Stimulated activated naive CD8-positive, alpha-beta T cell treated with anti-CD3 and anti-CD28 coated beads, Interleukin-15, Interleukin-2, amounts not matched to agents 100 ng/mL and 50 ng/mL, for 24 hours (primary cell): ENCODE results near the gene GPR21.
A peak's percentile ranks its signal among the peaks of the same experiment; 100 is the strongest.

Experiments used
- H3K27ac Mint-ChIP-seq: one replicate; pipeline ENCODE4 v1.8.0; 2021; ENCODE audit warnings: mild to moderate bottlenecking, mixed read lengths
- H3K27me3 Mint-ChIP-seq: one replicate; pipeline ENCODE4 v1.8.0; 2021; ENCODE audit warnings: mixed read lengths
- H3K36me3 Mint-ChIP-seq: one replicate; pipeline ENCODE4 v1.8.0; 2021; ENCODE audit warnings: low read depth, mixed read lengths
- H3K4me1 Mint-ChIP-seq: one replicate; pipeline ENCODE4 v1.8.0; 2021; ENCODE audit warnings: low read depth, mixed read lengths
- H3K4me3 Mint-ChIP-seq: one replicate; pipeline ENCODE4 v1.8.0; 2021; ENCODE audit warnings: mild to moderate bottlenecking, mixed read lengths
- H3K9me3 Mint-ChIP-seq: one replicate; pipeline ENCODE4 v1.8.0; 2021; ENCODE audit warnings: mixed read lengths

GPR21 gene

GRCh38 chr9:123016631-123017030 lies 16.8 kb upstream of the GPR21 start:
- no peak overlapping the region for H3K27ac Mint-ChIP-seq
- peaks cover 65% of the 10 kb centered on the region for H3K36me3 Mint-ChIP-seq
- no peaks in the 10 kb centered on the region for H3K4me1 Mint-ChIP-seq
- no peak overlapping the region for H3K4me3 Mint-ChIP-seq
- H3K9me3 Mint-ChIP-seq, result peaks cover 7% of the 10 kb centered on the region
- no peaks in the 10 kb centered on the region for H3K27me3 Mint-ChIP-seq

DNA sequence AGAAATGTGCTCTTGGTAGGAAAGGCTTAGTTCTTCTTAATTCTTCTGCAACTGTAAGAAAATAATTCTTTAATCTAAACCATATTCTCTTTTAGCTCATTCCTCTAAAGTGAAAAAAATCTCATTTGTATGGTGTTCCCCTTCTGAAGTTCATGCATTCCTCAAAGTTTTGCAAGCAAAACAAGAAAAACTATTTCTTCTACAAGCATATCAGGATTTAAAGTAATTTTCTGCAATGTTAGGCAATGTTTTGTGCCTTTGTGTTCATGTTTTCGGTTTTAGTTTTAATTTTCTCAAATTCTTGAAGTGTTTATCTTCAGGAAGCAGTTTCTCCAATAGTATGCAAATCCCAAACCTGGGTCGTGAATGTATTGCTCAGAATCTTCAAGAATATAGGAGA lies 12.7 kb upstream of the GPR21 start:
- no peak overlapping the region for H3K27ac Mint-ChIP-seq
- H3K4me1 Mint-ChIP-seq, result no peaks in the 10 kb centered on the region
- H3K4me3 Mint-ChIP-seq, result no peak overlapping the region
- H3K27me3 Mint-ChIP-seq, result no peaks in the 10 kb centered on the region
- no peaks in the 10 kb centered on the region for H3K9me3 Mint-ChIP-seq
- H3K36me3 Mint-ChIP-seq, result peaks cover 44% of the 10 kb centered on the region

DNA sequence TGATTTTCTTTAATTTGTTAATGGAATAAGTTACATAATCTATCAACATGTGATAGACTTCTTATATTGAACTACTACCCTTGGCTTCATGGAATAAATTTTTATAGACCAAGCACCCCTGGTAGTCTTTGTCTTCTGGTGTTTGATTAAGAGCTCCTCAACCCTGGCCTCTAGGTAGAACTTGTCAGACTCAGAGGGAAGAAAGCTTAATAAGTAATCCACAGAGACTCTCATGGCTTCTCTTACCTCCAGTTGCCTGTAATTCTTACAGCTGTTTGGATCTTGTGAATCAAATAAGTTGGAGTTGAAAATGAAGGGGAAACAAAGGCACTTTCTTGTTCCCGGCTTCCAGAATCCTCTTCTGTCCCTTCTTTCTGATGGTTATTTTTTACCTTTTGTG lies 7.0 kb upstream of the GPR21 start:
- peaks cover 32% of the 10 kb centered on the region for H3K36me3 Mint-ChIP-seq
- no peak overlapping the region for H3K4me3 Mint-ChIP-seq
- H3K27ac Mint-ChIP-seq, result no peak overlapping the region

GRCh38 chr9:123027517-123027916 lies 6.0 kb upstream of the GPR21 start:
- Mint-ChIP-seq H3K27ac (no peak overlapping the region), H3K4me1 (no peaks in the 10 kb centered on the region), H3K4me3 (no peak overlapping the region), H3K27me3 (no peaks in the 10 kb centered on the region), H3K9me3 (no peaks in the 10 kb centered on the region), H3K36me3 (peaks cover 29% of the 10 kb centered on the region)

More for the DNA sequence above, 7.0 kb upstream of the GPR21 start:
- Mint-ChIP-seq H3K9me3 (no peaks in the 10 kb centered on the region), H3K4me1 (no peaks in the 10 kb centered on the region), H3K27me3 (no peaks in the 10 kb centered on the region)

DNA sequence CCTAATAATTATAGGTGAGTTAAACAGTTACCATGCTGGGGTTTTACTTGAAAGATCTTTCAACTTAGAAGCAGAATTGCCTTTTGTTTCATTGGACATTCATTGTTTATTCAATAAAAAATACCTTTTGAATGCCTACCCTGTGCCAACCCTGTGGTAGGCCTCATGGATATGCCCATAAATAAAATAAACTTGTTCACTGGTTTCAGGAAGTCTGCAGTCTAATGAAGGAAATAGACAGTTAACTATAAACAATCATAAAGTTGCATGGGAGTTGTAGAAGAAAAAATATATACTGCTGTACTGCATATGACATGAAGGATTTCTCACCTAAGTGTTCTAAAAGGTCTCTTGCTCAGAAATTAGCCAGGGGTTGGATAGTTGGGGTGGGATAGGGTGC lies 5.3 kb upstream of the GPR21 start:
- H3K27ac Mint-ChIP-seq, result no peak overlapping the region
- H3K4me3 Mint-ChIP-seq, result no peak overlapping the region
- no peaks in the 10 kb centered on the region for H3K9me3 Mint-ChIP-seq
- no peaks in the 10 kb centered on the region for H3K4me1 Mint-ChIP-seq
- H3K27me3 Mint-ChIP-seq, result no peaks in the 10 kb centered on the region
- H3K36me3 Mint-ChIP-seq, result peaks cover 27% of the 10 kb centered on the region

GRCh38 chr9:123028973-123029372 lies 4.5 kb upstream of the GPR21 start:
- H3K27ac Mint-ChIP-seq, result no peak overlapping the region
- no peak overlapping the region for H3K4me3 Mint-ChIP-seq
- H3K36me3 Mint-ChIP-seq, result peaks cover 21% of the 10 kb centered on the region
- H3K27me3 Mint-ChIP-seq, result no peaks in the 10 kb centered on the region
- no peaks in the 10 kb centered on the region for H3K4me1 Mint-ChIP-seq
- H3K9me3 Mint-ChIP-seq, result no peaks in the 10 kb centered on the region

DNA sequence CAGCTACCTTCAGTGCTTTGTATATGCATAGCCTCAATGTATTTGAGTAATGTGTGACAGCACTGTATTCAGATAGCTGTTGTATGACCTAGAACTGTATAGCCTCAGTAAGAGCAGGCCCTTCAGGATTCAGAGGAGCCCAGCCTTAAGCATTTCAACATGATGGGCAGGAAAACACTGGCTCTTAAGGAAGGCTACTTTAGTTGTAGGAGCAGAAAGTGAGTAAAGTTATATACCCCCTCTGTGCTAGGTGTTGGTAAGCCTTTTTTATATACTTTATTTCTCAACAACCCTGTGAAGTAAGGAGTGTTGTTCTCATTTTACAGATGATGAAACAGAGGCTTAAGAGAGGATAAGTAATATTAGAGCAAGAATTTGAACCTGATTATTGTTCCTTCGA lies 1.5 kb upstream of the GPR21 start:
- Mint-ChIP-seq H3K9me3 (no peaks in the 10 kb centered on the region), H3K4me3 (no peak overlapping the region), H3K27me3 (no peaks in the 10 kb centered on the region), H3K36me3 (peaks cover 16% of the 10 kb centered on the region), H3K4me1 (peaks cover 3% of the 10 kb centered on the region), H3K27ac (no peak overlapping the region)

DNA sequence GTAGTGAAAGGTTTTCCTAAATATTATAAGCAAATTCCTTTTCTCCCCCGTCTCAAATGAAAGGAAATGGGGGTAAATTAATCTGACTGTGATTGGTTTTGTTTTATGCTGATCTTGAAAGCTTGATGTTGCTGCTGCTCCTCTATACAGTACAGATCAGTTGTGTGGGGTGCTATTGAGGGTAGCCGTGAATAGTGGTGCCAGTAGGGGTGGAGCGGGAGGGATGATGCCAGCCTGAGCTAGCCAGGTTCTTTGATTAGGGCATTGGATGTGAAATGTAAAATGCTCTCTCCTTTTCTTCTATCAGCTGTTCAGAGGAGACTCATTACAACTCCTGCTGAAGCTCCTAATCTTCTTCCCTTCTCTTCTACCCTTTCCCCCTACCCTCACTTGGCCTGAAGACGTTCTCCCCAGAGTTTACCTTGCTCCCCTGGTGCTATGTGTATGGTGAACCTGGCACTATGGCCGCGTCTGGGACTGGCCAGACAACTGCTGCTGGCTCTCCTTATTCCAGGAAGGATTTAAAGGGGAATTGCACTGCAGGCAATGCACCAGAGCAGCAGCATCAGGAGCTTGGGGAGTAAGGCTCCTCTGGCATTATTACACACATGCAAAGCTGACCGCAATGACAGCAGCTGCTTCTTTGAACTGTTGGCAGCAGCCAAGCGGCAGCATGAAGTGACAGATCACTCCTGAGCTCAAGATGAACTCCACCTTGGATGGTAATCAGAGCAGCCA lies 566 bp downstream of the GPR21 start:
- H3K27ac Mint-ChIP-seq, result no peak overlapping the region
- H3K4me3 Mint-ChIP-seq, result no peak overlapping the region
- no peaks in the 10 kb centered on the region for H3K27me3 Mint-ChIP-seq
- H3K9me3 Mint-ChIP-seq, result no peaks in the 10 kb centered on the region
- peaks cover 27% of the 10 kb centered on the region for H3K36me3 Mint-ChIP-seq
- peaks cover 22% of the 10 kb centered on the region for H3K4me1 Mint-ChIP-seq

GRCh38 chr9:123034881-123035510 lies 1.5 kb downstream of the GPR21 start:
- H3K4me1 Mint-ChIP-seq, result peaks cover 24% of the 10 kb centered on the region
- H3K9me3 Mint-ChIP-seq, result no peaks in the 10 kb centered on the region
- peak overlapping the region; percentile 27 for H3K27ac Mint-ChIP-seq
- peaks cover 27% of the 10 kb centered on the region for H3K36me3 Mint-ChIP-seq
- no peaks in the 10 kb centered on the region for H3K27me3 Mint-ChIP-seq
- no peak overlapping the region for H3K4me3 Mint-ChIP-seq

DNA sequence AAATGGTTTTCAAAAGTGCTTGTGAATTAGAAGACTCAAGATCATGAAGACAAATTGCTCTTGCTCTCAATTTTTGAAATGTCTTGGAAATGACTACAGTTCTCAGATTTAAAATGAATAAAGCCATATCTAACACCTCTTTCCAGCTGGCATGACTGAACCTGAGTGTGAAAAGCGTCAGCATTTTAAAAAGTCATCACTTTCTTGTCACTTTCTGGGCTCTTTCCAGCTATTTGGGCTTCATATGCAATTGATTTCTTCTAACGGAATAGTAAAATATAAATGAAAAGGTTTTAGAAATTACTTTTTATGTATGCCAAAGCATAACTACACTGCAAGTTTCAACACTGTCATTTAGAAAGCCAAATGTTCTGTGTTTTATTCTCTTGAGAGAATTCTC lies 2.3 kb downstream of the GPR21 start:
- Mint-ChIP-seq H3K4me1 (peaks cover 24% of the 10 kb centered on the region), H3K27ac (no peak overlapping the region), H3K27me3 (no peaks in the 10 kb centered on the region), H3K9me3 (no peaks in the 10 kb centered on the region), H3K4me3 (no peak overlapping the region), H3K36me3 (peaks cover 27% of the 10 kb centered on the region)

DNA sequence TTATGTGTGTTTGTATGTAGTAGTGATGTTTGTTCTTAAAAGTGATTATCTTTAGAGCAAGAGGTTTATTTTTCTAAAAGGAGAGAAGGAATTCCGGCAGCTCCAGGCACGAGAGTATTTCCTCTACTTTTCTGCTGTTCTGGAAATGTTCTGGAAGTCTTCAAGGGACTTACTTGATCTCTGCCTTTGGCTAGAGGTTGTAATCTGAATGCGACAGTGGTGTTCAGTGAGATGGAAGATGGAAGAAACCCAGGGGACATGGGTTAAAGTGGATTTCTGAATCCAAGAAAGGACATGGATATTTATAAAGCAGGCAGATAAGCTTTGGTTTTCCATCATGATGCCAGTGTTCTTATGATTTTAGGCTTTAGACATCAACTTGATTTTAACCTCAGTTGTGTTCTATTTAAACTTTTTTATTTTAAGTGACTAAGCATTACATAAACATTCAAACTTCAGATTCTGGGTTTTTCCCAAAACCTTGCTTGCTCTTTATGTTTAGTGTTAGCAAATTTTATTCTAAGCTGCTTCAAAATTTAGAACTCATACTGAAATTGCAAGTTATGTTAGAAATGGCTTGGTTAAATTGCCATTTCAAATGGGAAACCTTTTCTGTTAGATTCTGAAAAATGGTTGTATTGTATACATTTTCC lies 3.6 kb downstream of the GPR21 start:
- Mint-ChIP-seq H3K36me3 (peaks cover 28% of the 10 kb centered on the region), H3K4me3 (no peak overlapping the region), H3K9me3 (peaks cover under 1% of the 10 kb centered on the region), H3K27me3 (no peaks in the 10 kb centered on the region), H3K27ac (peak overlapping the region; percentile 53), H3K4me1 (peaks cover 24% of the 10 kb centered on the region)

GRCh38 chr9:123039617-123040219 lies 6.3 kb downstream of the GPR21 start:
- H3K4me3 Mint-ChIP-seq, result no peak overlapping the region

DNA sequence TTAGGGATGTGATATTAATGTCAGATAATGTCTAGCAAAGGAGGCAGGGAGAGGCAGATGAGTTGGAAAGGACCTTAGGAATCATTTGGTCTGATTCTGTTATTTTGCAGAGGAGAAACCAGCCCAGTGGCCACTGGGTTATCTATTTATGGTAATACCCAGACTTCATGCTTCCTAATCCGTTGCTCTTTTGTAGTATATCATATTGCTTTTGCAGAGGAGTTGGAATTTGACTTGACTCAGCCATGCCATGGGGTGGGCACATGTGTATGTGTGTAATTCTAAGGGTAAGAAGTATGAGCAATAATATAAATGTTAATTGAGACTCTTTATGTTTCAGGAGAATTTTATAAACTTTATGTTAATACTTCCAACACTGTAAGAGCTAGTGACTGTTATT lies 7.3 kb downstream of the GPR21 start:
- Mint-ChIP-seq H3K4me1 (peaks cover 24% of the 10 kb centered on the region), H3K27ac (no peak overlapping the region), H3K36me3 (peaks cover 41% of the 10 kb centered on the region), H3K9me3 (peaks cover 14% of the 10 kb centered on the region), H3K27me3 (no peaks in the 10 kb centered on the region), H3K4me3 (no peak overlapping the region)

More at GRCh38 chr9:123039617-123040219, 6.3 kb downstream of the GPR21 start:
- peaks cover 46% of the 10 kb centered on the region for H3K36me3 Mint-ChIP-seq
- no peak overlapping the region for H3K27ac Mint-ChIP-seq
- H3K9me3 Mint-ChIP-seq, result peaks cover 14% of the 10 kb centered on the region
- H3K4me1 Mint-ChIP-seq, result peaks cover 24% of the 10 kb centered on the region
- no peaks in the 10 kb centered on the region for H3K27me3 Mint-ChIP-seq

DNA sequence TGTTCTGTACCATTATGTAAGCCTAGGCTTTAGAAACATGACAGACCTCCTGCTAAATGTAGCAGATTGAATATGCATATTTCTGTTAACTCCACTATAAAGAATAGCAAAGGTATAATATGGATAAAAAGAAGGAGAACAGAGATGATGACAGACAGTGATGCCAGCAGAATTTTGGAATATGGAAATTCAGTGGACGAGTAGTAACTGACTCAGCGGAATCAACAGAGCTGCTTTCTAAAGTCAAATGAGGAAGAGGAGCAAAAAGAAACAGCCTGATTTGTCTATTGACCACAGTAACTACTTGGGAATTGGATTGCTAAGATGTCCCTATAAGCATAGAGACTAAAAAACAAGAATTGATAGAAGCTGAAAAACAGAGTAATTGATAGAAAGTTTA lies 8.0 kb downstream of the GPR21 start:
- H3K4me1 Mint-ChIP-seq, result peaks cover 24% of the 10 kb centered on the region
- no peak overlapping the region for H3K27ac Mint-ChIP-seq
- H3K9me3 Mint-ChIP-seq, result peaks cover 14% of the 10 kb centered on the region
- H3K27me3 Mint-ChIP-seq, result no peaks in the 10 kb centered on the region
- peaks cover 41% of the 10 kb centered on the region for H3K36me3 Mint-ChIP-seq
- H3K4me3 Mint-ChIP-seq, result no peak overlapping the region
